ENCODE data around the gene GSX2. TPM values are rescaled to one million over a fixed set of nuclear protein-coding genes. Genes with fewer than 3 reads are reported as not detected.

Gene GSX2
- total and polyA plus RNA-seq, 2 of the 4 experiments (the other 2 are of a cell fraction), result not detected

DNA sequence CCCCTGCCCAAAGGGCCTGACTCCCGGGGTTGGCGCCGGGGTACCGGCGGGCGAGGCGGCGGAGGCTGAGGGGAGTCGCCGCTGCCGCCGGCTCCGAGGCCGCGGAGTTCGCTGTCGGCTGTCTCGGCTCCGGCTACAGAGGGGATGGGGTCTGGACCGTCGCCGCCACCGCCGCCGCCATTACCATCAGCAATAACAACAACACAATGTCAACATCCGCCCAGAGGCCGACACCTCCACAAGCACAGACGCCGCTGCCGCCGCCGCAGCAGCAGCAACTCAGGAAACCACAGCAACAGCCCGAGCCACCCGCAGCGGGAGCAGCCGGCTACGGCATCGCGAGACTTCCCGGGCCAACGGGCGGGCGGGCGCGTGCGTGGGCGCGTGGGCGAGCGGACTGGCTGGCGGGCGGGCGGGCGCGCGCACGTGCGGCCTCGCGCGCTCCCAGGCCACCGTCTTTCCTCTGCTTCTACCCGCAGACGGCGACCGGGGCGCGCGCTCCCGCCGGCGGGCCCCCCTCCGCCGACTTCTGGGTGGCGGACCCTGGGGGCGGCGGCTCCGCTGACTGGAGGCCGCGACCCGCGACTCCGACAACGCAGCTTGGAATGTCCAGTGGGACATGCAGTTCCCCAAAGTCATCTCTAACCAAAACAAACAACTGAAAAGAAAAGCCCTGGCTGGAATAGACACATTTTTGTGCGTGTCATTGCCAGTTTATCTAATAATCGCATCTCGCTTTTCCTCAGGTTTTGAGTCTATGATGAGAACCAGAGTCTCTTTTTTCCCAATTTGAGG lies 35.4 kb upstream of the GSX2 start, which contains the start of gene CHIC2:
Gene CHIC2, minus strand, starts transcription at position 289 of the 795 bp plus-strand sequence. CDS start 305 bp downstream, outside the sequence.
- peak within 1 kb of the TSS; percentile 100 for H3K23ac ChIP-seq (ENCODE audit: low read depth, low read length)
- peak within 1 kb of the TSS; percentile 100 for H3K9ac ChIP-seq (ENCODE audit: low read depth, low read length)
- H4K20me1 ChIP-seq (ENCODE audit: insufficient read depth, low read length), result peaks cover 35% of the 10 kb centered on the region; the same call in 1 of the 2 replicates
- peak within 1 kb of the TSS; percentile 93 for H2AFZ ChIP-seq (replicated peaks; ENCODE audit: low read length, poor library complexity)
- peak within 1 kb of the TSS; percentile 99 for H3K14ac ChIP-seq (replicated peaks; ENCODE audit: low read depth, low read length)
- peak within 1 kb of the TSS; percentile 97 for H3K4ac ChIP-seq (ENCODE audit: low read depth, low read length)
- H2BK5ac ChIP-seq (ENCODE audit: low read depth, low read length, poor library complexity, severe bottlenecking), result peak within 1 kb of the TSS; percentile 97
- ATAC-seq (ENCODE audit: low read depth) (peak; percentile 88), DNase-seq (peak; percentile 92)
- peak within 1 kb of the TSS; percentile 100 for H2BK15ac ChIP-seq (ENCODE audit: low read depth, low read length)
- peak within 1 kb of the TSS; percentile 96 for H2AK9ac ChIP-seq (replicated peaks; ENCODE audit: low read depth, low read length, poor library complexity)
- H2AK5ac ChIP-seq (ENCODE audit: low read depth, low read length), result peak within 1 kb of the TSS; percentile 97
- peak within 1 kb of the TSS; percentile 90 for H3K4me2 ChIP-seq (ENCODE audit: low read depth, low read length)
- POLR2A ChIA-PET (ENCODE audit: unreplicated experiment), result no interaction called here
- H3K4me1 ChIP-seq (ENCODE audit: control insufficient read depth, insufficient read depth, low read length), result peaks cover 13% of the 10 kb centered on the region; the same call in 1 of the 2 replicates
- no TSS peak for BruUV-seq (replicated peaks)
- peak within 1 kb of the TSS; percentile 65 to 83 for H4K8ac ChIP-seq (ENCODE audit: low read depth in 2 of 2, low read length in 2 of 2)
- H3K27me3 ChIP-seq (ENCODE audit: control insufficient read depth, insufficient read depth, low read length), result no peaks in the 10 kb centered on the region
- intact Hi-C loops (cut with micrococcal nuclease), result loop anchor here (5.0 to 10.0 kb wide), 3 partner anchors 132 to 867 kb away; no protein-coding TSS in a partner anchor
- dilution Hi-C loops (cut with HindIII; ENCODE audit: low sequenced_read_pairs, unreplicated experiment), result no loop called here
- peak within 1 kb of the TSS; percentile 79 for H4K5ac ChIP-seq (ENCODE audit: low read depth, low read length)
- H3K56ac ChIP-seq (ENCODE audit: extremely low read depth, insufficient read depth, low read length), result peak within 1 kb of the TSS; percentile 95
- peaks cover 5 to 26% of the 10 kb centered on the region in 2 experiments; a peak in 3 of 4 replicates for H3K79me1 ChIP-seq (ENCODE audit: low read depth in 1 of 2, low read length in 2 of 2)
- peak within 1 kb of the TSS; percentile 97 for H3K27ac ChIP-seq (ENCODE audit: insufficient read depth, low read length)
- 0% methylated on average over 32 of the region's 87 CpGs; no CpG with 5 or more reads in 1 of the 2 experiments for WGBS, 2 experiments (ENCODE audit: extremely low coverage in 2 of 2, insufficient read length in 1 of 2)
- H2BK120ac ChIP-seq (ENCODE audit: low read depth, low read length), result peak within 1 kb of the TSS; percentile 90
- CTCF ChIA-PET, result no interaction called here
- no peaks in the 10 kb centered on the region for H3K36me3 ChIP-seq (ENCODE audit: control insufficient read depth, insufficient read depth, low read length)
- peak within 1 kb of the TSS; percentile 93 for H3K18ac ChIP-seq (ENCODE audit: low read depth, low read length)
- no peaks in the 10 kb centered on the region for H3K9me3 ChIP-seq (ENCODE audit: control insufficient read depth, insufficient read depth, low read length)
- peak within 1 kb of the TSS; percentile 81 for H2BK20ac ChIP-seq (ENCODE audit: low read depth, low read length)
- H4K91ac ChIP-seq (ENCODE audit: insufficient read depth, low read depth, low read length), result peak within 1 kb of the TSS; percentile 90
- in situ Hi-C loops (cut with MboI; ENCODE audit: low sequenced_read_pairs), result loop anchor here (10.0 to 25.0 kb wide), 2 partner anchors 150 to 1052 kb away; no protein-coding TSS in a partner anchor
- TF ChIP-seq, protein P1, sequence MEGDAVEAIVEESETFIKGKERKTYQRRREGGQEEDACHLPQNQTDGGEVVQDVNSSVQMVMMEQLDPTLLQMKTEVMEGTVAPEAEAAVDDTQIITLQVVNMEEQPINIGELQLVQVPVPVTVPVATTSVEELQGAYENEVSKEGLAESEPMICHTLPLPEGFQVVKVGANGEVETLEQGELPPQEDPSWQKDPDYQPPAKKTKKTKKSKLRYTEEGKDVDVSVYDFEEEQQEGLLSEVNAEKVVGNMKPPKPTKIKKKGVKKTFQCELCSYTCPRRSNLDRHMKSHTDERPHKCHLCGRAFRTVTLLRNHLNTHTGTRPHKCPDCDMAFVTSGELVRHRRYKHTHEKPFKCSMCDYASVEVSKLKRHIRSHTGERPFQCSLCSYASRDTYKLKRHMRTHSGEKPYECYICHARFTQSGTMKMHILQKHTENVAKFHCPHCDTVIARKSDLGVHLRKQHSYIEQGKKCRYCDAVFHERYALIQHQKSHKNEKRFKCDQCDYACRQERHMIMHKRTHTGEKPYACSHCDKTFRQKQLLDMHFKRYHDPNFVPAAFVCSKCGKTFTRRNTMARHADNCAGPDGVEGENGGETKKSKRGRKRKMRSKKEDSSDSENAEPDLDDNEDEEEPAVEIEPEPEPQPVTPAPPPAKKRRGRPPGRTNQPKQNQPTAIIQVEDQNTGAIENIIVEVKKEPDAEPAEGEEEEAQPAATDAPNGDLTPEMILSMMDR (conservative IDR thresholded peaks at IDR 0.05; ENCODE audit: low read depth, low read length), result no peak
- TF ChIP-seq MXI1 (IDR thresholded peaks at IDR 0.05; ENCODE audit: borderline replicate concordance, low read depth, low read length) (peak; percentile 66; the same call in 1 of the 2 replicates), BHLHE40 (IDR thresholded peaks at IDR 0.05; ENCODE audit: low read depth, low read length) (peak; percentile 89), POLR2A (IDR thresholded peaks at IDR 0.05; ENCODE audit: low read depth, low read length) (peak; percentile 96), NFE2L2 (IDR thresholded peaks at IDR 0.05; ENCODE audit: low read depth, low read length) (no peak)
- TF ChIP-seq, protein P2, sequence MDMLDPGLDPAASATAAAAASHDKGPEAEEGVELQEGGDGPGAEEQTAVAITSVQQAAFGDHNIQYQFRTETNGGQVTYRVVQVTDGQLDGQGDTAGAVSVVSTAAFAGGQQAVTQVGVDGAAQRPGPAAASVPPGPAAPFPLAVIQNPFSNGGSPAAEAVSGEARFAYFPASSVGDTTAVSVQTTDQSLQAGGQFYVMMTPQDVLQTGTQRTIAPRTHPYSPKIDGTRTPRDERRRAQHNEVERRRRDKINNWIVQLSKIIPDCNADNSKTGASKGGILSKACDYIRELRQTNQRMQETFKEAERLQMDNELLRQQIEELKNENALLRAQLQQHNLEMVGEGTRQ (IDR thresholded peaks at IDR 0.05; ENCODE audit: low read depth, low read length), result peak; percentile 75
- peaks cover 16% of the 10 kb centered on the region for H3K9me1 ChIP-seq (ENCODE audit: insufficient read depth, low read length)
- peak within 1 kb of the TSS; percentile 81 for H3K4me3 ChIP-seq (ENCODE audit: insufficient read depth, low read depth, low read length)

Measured in IMR-90 (cell line).